T-helper 2 cell treated with Interferon-gamma antibody and Interleukin-4, amounts not matched to agents 5 μg/mL and 100 μg/mL, for 36 hours (primary cell): ENCODE results near the gene TRPC4.

Source experiments
- DNase-seq: peaks from one replicate; pipeline ENCODE4 v3.0.0; 2021; ENCODE audit warnings: low spot score
- H3K27ac Mint-ChIP-seq: one replicate; pipeline ENCODE4 v1.8.0; 2021; ENCODE audit warnings: mild to moderate bottlenecking, mixed read lengths
- H3K27me3 Mint-ChIP-seq: one replicate; pipeline ENCODE4 v1.8.0; 2021; ENCODE audit warnings: low read depth, mixed read lengths
- H3K36me3 Mint-ChIP-seq: one replicate; pipeline ENCODE4 v1.8.0; 2021; ENCODE audit warnings: low read depth, mixed read lengths
- H3K4me1 Mint-ChIP-seq: one replicate; pipeline ENCODE4 v1.8.0; 2021; ENCODE audit warnings: low read depth, mixed read lengths
- H3K4me3 Mint-ChIP-seq: one replicate; pipeline ENCODE4 v1.8.0; 2022; ENCODE audit warnings: mild to moderate bottlenecking, moderate library complexity, mixed read lengths
- H3K9me3 Mint-ChIP-seq: one replicate; pipeline ENCODE4 v1.8.0; 2021; ENCODE audit warnings: mixed read lengths

Gene TRPC4

GRCh38 chr13:37648609-37649008, 221.0 kb downstream of the TRPC4 start:
- no peak overlapping the region for H3K4me3 Mint-ChIP-seq
- H3K27me3 Mint-ChIP-seq, result no peaks in the 10 kb centered on the region

GRCh38 chr13:37647031-37647650, 222.4 kb downstream of the TRPC4 start:
- no peaks in the 10 kb centered on the region for H3K36me3 Mint-ChIP-seq
- DNase-seq, result no peak
- no peaks in the 10 kb centered on the region for H3K4me1 Mint-ChIP-seq
- H3K27me3 Mint-ChIP-seq, result no peaks in the 10 kb centered on the region
- H3K27ac Mint-ChIP-seq, result no peak overlapping the region
- peaks cover 3% of the 10 kb centered on the region for H3K9me3 Mint-ChIP-seq
- no peak overlapping the region for H3K4me3 Mint-ChIP-seq

More at GRCh38 chr13:37648609-37649008, 221.0 kb downstream of the TRPC4 start:
- Mint-ChIP-seq H3K4me1 (no peaks in the 10 kb centered on the region), H3K27ac (no peak overlapping the region), H3K9me3 (peaks cover 3% of the 10 kb centered on the region), H3K36me3 (no peaks in the 10 kb centered on the region)
- DNase-seq, result no peak

- H3K9me3 Mint-ChIP-seq, result peaks cover 3% of the 10 kb centered on the region
- no peak for DNase-seq
These were observed 223.0 kb downstream of the TRPC4 start for GRCh38 chr13:37646531-37646930.

GRCh38 chr13:37645181-37645740, 224.3 kb downstream of the TRPC4 start:
- no peaks in the 10 kb centered on the region for H3K27me3 Mint-ChIP-seq
- H3K27ac Mint-ChIP-seq, result no peak overlapping the region
- peaks cover 3% of the 10 kb centered on the region for H3K9me3 Mint-ChIP-seq
- DNase-seq, result no peak
- no peaks in the 10 kb centered on the region for H3K4me1 Mint-ChIP-seq
- H3K36me3 Mint-ChIP-seq, result no peaks in the 10 kb centered on the region
- H3K4me3 Mint-ChIP-seq, result no peak overlapping the region

More at GRCh38 chr13:37646531-37646930, 223.0 kb downstream of the TRPC4 start:
- no peaks in the 10 kb centered on the region for H3K4me1 Mint-ChIP-seq
- H3K27ac Mint-ChIP-seq, result no peak overlapping the region
- no peaks in the 10 kb centered on the region for H3K27me3 Mint-ChIP-seq
- no peaks in the 10 kb centered on the region for H3K36me3 Mint-ChIP-seq
- no peak overlapping the region for H3K4me3 Mint-ChIP-seq

- H3K4me1 Mint-ChIP-seq, result no peaks in the 10 kb centered on the region
- no peaks in the 10 kb centered on the region for H3K36me3 Mint-ChIP-seq
- H3K4me3 Mint-ChIP-seq, result no peak overlapping the region
- peaks cover 3% of the 10 kb centered on the region for H3K9me3 Mint-ChIP-seq
- H3K27me3 Mint-ChIP-seq, result no peaks in the 10 kb centered on the region
- no peak for DNase-seq
- H3K27ac Mint-ChIP-seq, result no peak overlapping the region
These were observed 228.2 kb downstream of the TRPC4 start for GRCh38 chr13:37641391-37641790.

GRCh38 chr13:37640499-37640898, 229.1 kb downstream of the TRPC4 start:
- H3K4me1 Mint-ChIP-seq, result no peaks in the 10 kb centered on the region
- H3K27me3 Mint-ChIP-seq, result no peaks in the 10 kb centered on the region
- H3K4me3 Mint-ChIP-seq, result no peak overlapping the region
- no peak for DNase-seq
- no peak overlapping the region for H3K27ac Mint-ChIP-seq
- H3K9me3 Mint-ChIP-seq, result peaks cover 3% of the 10 kb centered on the region
- no peaks in the 10 kb centered on the region for H3K36me3 Mint-ChIP-seq

- Mint-ChIP-seq H3K36me3 (no peaks in the 10 kb centered on the region), H3K4me1 (no peaks in the 10 kb centered on the region), H3K27ac (no peak overlapping the region), H3K4me3 (no peak overlapping the region), H3K9me3 (no peaks in the 10 kb centered on the region), H3K27me3 (no peaks in the 10 kb centered on the region)
- DNase-seq, result no peak
These were observed 232.9 kb downstream of the TRPC4 start for GRCh38 chr13:37636701-37637100.

GRCh38 chr13:37632294-37632693, 237.3 kb downstream of the TRPC4 start:
- DNase-seq, result no peak
- Mint-ChIP-seq H3K36me3 (no peaks in the 10 kb centered on the region), H3K27me3 (no peaks in the 10 kb centered on the region), H3K27ac (no peak overlapping the region), H3K4me1 (no peaks in the 10 kb centered on the region), H3K9me3 (peaks cover 4% of the 10 kb centered on the region), H3K4me3 (no peak overlapping the region)

GRCh38 chr13:37627428-37627827, 242.1 kb downstream of the TRPC4 start:
- Mint-ChIP-seq H3K27ac (no peak overlapping the region), H3K4me1 (no peaks in the 10 kb centered on the region), H3K9me3 (peaks cover 4% of the 10 kb centered on the region), H3K36me3 (no peaks in the 10 kb centered on the region), H3K4me3 (no peak overlapping the region), H3K27me3 (no peaks in the 10 kb centered on the region)
- no peak for DNase-seq

GRCh38 chr13:37621811-37622361, 247.7 kb downstream of the TRPC4 start:
- H3K9me3 Mint-ChIP-seq, result peaks cover 10% of the 10 kb centered on the region
- no peak overlapping the region for H3K4me3 Mint-ChIP-seq
- no peak for DNase-seq
- H3K36me3 Mint-ChIP-seq, result no peaks in the 10 kb centered on the region
- no peaks in the 10 kb centered on the region for H3K27me3 Mint-ChIP-seq
- no peaks in the 10 kb centered on the region for H3K4me1 Mint-ChIP-seq
- H3K27ac Mint-ChIP-seq, result no peak overlapping the region

- DNase-seq, result no peak
- no peak overlapping the region for H3K27ac Mint-ChIP-seq
- H3K9me3 Mint-ChIP-seq, result peaks cover 10% of the 10 kb centered on the region
- H3K4me3 Mint-ChIP-seq, result no peak overlapping the region
- H3K36me3 Mint-ChIP-seq, result no peaks in the 10 kb centered on the region
- no peaks in the 10 kb centered on the region for H3K27me3 Mint-ChIP-seq
- no peaks in the 10 kb centered on the region for H3K4me1 Mint-ChIP-seq
These were observed 251.0 kb downstream of the TRPC4 start for GRCh38 chr13:37618554-37618953.

- H3K9me3 Mint-ChIP-seq, result peaks cover 10% of the 10 kb centered on the region
- no peak for DNase-seq
These were observed 252.4 kb downstream of the TRPC4 start for GRCh38 chr13:37617173-37617572.

GRCh38 chr13:37616131-37616530, 253.4 kb downstream of the TRPC4 start:
- no peaks in the 10 kb centered on the region for H3K36me3 Mint-ChIP-seq
- H3K4me3 Mint-ChIP-seq, result no peak overlapping the region
- DNase-seq, result no peak
- no peak overlapping the region for H3K27ac Mint-ChIP-seq
- peaks cover 9% of the 10 kb centered on the region for H3K9me3 Mint-ChIP-seq
- H3K27me3 Mint-ChIP-seq, result no peaks in the 10 kb centered on the region
- H3K4me1 Mint-ChIP-seq, result no peaks in the 10 kb centered on the region

More at GRCh38 chr13:37617173-37617572, 252.4 kb downstream of the TRPC4 start:
- no peaks in the 10 kb centered on the region for H3K36me3 Mint-ChIP-seq
- no peaks in the 10 kb centered on the region for H3K27me3 Mint-ChIP-seq
- no peak overlapping the region for H3K4me3 Mint-ChIP-seq
- no peak overlapping the region for H3K27ac Mint-ChIP-seq
- H3K4me1 Mint-ChIP-seq, result no peaks in the 10 kb centered on the region

GRCh38 chr13:37615276-37615675, 254.3 kb downstream of the TRPC4 start:
- Mint-ChIP-seq H3K4me1 (no peaks in the 10 kb centered on the region), H3K4me3 (no peak overlapping the region), H3K9me3 (peaks cover 3% of the 10 kb centered on the region)

More at GRCh38 chr13:37615276-37615675, 254.3 kb downstream of the TRPC4 start:
- Mint-ChIP-seq H3K27ac (no peak overlapping the region), H3K36me3 (no peaks in the 10 kb centered on the region), H3K27me3 (no peaks in the 10 kb centered on the region)
- no peak for DNase-seq
